GM19372 (cell line): Measurements from ENCODE around the gene LMLN.
A peak's percentile ranks its signal among the peaks of the same experiment; 100 is the strongest.
"Not testable (repeated sequence)": the region's sequence is repeated elsewhere in the genome, so short reads cannot be mapped to it uniquely, and the experiment has no call there.

ENCODE experiments used
- ATAC-seq: cut with Tn5 transposase; IDR thresholded peaks from one replicate; pipeline ENCODE4 v1.9.1; 2021; ENCODE audit warnings: mild to moderate bottlenecking, low read depth, moderate library complexity; ENCODE audit not compliant: unreplicated experiment

LMLN gene

GRCh38 chr3:198070871-198071270, 110.9 kb downstream of the LMLN start:
- no peak for ATAC-seq

DNA sequence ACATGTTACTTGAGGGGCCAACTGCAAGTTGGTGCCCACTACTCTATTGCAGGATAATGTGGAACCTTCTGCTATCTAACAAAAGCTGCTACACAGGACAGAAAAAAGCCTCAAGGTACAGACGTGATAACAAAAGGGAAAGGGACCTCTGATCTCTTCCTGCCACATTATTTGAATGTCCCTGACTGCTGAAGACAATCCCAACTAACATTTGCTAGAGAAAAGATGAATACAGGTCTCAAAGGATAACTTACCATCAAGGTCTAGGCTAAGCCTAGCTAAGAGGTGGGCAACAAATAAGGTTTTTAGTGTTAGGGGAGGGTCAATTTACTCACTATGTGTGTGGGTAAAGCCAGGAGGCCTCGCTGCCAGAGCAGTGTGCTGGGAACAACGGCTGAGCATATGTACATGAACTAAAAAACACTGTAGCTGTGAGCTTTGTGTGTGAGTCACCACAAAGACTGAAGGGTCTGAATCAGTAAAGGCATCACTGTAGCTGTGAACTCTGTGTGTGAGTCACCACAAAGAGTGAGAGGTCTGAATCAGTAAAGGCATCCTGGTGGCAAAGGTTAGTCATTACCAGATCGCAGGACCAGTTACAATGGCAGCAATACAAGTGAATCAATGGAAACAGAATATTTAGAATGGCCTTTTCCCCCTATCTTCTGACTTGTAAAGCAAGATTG, 111.7 kb downstream of the LMLN start:
- no peak for ATAC-seq

GRCh38 chr3:198076722-198077308, 116.8 kb downstream of the LMLN start:
- no peak for ATAC-seq

DNA sequence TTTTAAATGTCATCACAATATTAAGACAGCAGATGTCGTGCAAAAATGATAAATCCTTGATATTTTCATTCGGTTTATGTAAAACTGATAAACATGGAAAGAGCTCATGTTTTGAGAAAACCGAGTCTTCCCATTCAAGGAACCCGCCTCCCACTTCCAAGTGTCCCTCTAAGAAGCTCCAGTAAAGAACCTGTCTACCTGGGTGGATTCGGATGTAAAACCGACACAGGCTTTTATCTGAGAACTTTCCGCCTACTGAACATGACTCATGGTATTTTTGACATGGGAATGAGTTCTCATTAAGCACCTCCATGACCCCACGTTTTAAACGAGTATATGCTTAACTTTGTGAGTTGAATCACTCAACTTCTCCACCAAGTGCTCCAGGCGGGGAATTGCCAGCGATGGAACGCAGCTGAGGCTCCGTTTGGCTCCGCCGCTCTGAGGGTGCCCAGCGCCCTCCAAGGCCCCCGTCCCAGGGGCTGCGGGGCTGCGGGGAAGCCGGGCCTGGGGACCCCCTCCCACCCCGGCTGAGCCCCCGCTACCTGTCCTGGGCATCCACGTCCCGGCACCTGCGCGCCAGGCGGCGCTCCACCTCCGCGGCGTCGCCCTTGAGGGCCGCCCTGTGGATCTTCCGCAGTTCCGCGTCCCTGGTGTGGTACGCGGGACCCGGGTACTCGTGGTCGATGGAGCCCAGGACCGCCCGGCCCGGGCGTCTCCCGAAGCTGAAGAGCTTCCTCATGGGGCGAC, 119.9 kb downstream of the LMLN start:
- no peak for ATAC-seq

DNA sequence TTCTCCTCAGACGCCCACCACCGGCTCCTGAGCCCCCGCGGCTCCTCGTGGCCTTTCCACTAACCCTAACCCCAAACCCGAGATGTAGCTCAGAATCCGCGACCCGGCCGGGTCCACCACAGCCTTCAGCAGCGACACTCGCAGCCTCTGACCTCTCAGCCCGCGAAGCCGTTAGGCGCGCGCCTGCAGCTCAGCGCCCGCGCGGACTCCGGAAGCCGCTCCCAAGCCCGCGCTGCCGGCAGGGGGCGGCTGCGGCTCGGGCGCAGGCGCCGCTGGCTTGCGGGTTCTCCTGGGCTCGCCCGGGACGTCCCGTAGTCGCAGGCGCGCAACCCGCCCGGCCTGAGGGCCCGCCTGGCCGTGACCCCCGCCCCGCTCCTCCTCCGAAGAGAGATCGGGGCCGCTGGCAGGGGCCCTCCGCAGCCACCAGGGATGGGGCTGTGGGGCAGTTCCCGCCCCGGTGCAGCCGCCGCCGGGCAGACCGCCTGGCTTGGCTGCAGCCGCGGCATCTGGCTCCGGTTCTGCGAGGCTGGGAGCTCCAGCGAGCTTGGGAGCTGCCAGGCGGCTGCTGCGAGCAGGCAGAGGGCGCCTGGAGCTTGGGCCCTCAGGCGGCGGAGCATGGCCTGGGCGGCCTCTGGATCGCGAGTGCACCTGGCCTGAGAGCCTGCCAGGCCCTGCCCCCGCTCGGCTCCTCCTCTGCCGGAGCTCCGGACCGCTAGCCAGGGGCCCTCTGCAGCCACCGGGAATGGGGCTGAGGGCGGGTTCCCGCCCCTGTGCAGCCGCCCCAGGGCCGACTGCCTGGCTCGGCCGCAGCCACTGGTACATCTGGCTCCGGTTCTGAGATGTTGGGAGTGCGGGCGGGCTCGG, 120.7 kb downstream of the LMLN start:
- ATAC-seq: peak; percentile 95

GRCh38 chr3:198081421-198081844, 121.4 kb downstream of the LMLN start:
- no peak for ATAC-seq

- not testable (repeated sequence) for ATAC-seq
Observed at GRCh38 chr3:198082226-198082625, 122.2 kb downstream of the LMLN start.

GRCh38 chr3:198088421-198088955, 128.5 kb downstream of the LMLN start:
- no peak for ATAC-seq

- ATAC-seq: no peak
Observed at GRCh38 chr3:198090795-198091332, 130.8 kb downstream of the LMLN start.

DNA sequence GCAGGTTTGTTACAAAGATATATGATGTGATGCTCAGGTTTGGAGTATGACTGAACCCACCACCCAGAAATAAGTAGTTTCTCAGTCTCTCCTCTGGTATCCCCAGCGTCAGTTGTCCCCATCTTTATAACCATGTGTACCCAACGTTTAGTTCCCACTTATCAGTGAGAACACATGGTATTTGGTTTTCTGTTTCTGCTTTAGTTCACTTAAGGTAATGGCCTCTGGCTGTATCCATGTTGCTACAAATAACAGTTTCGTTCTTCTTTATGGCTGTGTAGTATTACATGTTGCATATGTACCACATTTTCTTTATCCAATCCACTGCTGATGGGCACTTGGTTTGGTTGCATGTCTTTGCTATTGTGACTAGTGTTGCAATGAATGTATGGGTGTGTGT, 132.3 kb downstream of the LMLN start:
- no peak for ATAC-seq

DNA sequence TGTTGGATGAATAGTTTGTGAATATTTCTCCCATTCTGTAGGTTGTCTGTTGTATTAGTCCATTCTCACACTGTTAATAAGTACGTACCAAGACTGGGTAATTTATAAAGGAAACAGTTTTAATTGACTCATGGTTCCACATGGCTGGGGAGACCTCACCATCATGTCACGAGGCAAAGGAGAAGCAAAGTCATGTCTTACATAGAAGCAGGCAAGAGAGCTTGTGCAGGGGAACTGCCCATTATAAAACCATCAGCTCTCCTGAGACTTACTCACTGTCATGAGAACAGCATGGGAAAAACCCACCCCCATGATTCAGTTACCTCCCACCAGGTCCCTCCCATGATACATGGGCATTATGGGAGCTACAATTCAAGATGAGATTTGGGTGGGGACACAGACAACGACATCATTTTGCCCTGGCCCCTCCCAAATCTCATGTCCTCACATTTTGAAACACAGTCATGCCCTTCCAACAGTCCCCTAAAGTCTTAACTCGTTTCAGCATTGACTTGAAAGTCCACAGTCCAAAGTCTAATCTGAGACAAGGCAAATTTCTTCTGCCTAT, 133.2 kb downstream of the LMLN start:
- ATAC-seq: no peak
